ENCODE data around the gene PODXL2.

GRCh38 chr3:127628426-127628787 lies 578 bp upstream of the PODXL2 start:
- TF ChIP-seq CTCF (IDR thresholded peaks at IDR 0.05): no peak
- TF ChIP-seq, protein P1, sequence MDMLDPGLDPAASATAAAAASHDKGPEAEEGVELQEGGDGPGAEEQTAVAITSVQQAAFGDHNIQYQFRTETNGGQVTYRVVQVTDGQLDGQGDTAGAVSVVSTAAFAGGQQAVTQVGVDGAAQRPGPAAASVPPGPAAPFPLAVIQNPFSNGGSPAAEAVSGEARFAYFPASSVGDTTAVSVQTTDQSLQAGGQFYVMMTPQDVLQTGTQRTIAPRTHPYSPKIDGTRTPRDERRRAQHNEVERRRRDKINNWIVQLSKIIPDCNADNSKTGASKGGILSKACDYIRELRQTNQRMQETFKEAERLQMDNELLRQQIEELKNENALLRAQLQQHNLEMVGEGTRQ (CRISPR knock-in tag; IDR thresholded peaks at IDR 0.05): no peak
- TF ChIP-seq ZNF263 (CRISPR knock-in tag; IDR thresholded peaks at IDR 0.05; ENCODE audit: low read depth): no peak; the same call in 1 of the 2 replicates
- TF ChIP-seq ZBTB43 (CRISPR knock-in tag; IDR thresholded peaks at IDR 0.05): no peak
- no peak for TF ChIP-seq ELF4 (CRISPR knock-in tag; IDR thresholded peaks at IDR 0.05; ENCODE audit: low read depth)
